Astrocyte of the hippocampus (primary cell): ENCODE results near the gene ADARB2.

Experiments
- DNase-seq: peaks from one replicate; pipeline ENCODE4 v3.0.0; 2011; ENCODE audit warnings: low read depth, low spot score

The ADARB2 gene

GRCh38 chr10:1141261-1141660 lies 596.1 kb downstream of the ADARB2 start:
- DNase-seq, result no peak

- no peak for DNase-seq
These were observed 598.8 kb downstream of the ADARB2 start for GRCh38 chr10:1138529-1138928.

GRCh38 chr10:1137499-1138163 lies 599.7 kb downstream of the ADARB2 start:
- DNase-seq, result no peak

- DNase-seq, result no peak
These were observed 601.1 kb downstream of the ADARB2 start for GRCh38 chr10:1136268-1136667.

- DNase-seq, result no peak
These were observed 603.2 kb downstream of the ADARB2 start for GRCh38 chr10:1134156-1134555.

- DNase-seq, result no peak
These were observed 603.8 kb downstream of the ADARB2 start for GRCh38 chr10:1133495-1134045.

GRCh38 chr10:1132584-1132983 lies 604.7 kb downstream of the ADARB2 start:
- no peak for DNase-seq

GRCh38 chr10:1130995-1131790 lies 606.1 kb downstream of the ADARB2 start:
- DNase-seq, result no peak

GRCh38 chr10:1130226-1130625 lies 607.1 kb downstream of the ADARB2 start:
- DNase-seq, result no peak

- DNase-seq, result no peak
These were observed 608.7 kb downstream of the ADARB2 start for GRCh38 chr10:1128649-1129048.

GRCh38 chr10:1128115-1128514 lies 609.2 kb downstream of the ADARB2 start:
- no peak for DNase-seq

- no peak for DNase-seq
These were observed 609.7 kb downstream of the ADARB2 start for GRCh38 chr10:1127629-1128028.
